Heart right ventricle (tissue), 16 donors: ENCODE measurements around the gene TMEM240. TPM values are rescaled to one million over a fixed set of nuclear protein-coding genes. Genes with fewer than 3 reads are reported as not detected.
"Not testable (repeated sequence)": the region's sequence is repeated elsewhere in the genome, so short reads cannot be mapped to it uniquely, and the experiment has no call there.

Experiments used
- ATAC-seq, 8 donors: fragments of 200-7000 bp; cut with Tn5 transposase; one replicate each; pipeline ENCODE4 v1.9.1; 2020; ENCODE audit warnings: mild to moderate bottlenecking in 8 of 8, moderate library complexity in 8 of 8, moderate number of reproducible peaks in 1 of 8
- DNase-seq, 2 donors: peaks; one replicate each; pipeline ENCODE4 v3.0.0-alpha.2; 2020
- H3K27ac ChIP-seq, 10 donors: fragments of 200-600 bp; sonication (generic) in 2 of 10; one replicate each; pipeline versions ENCODE4 v1.5.0 to v1.8.0; 2020 to 2022; ENCODE audit warnings: mild to moderate bottlenecking in 3 of 10
- H3K27me3 ChIP-seq, 7 donors: fragments of 200-600 bp; one replicate each; pipeline ENCODE4 v1.8.0; 2021 to 2022; ENCODE audit warnings: mild to moderate bottlenecking in 2 of 7
- H3K36me3 ChIP-seq, 9 donors: fragments of 200-600 bp; sonication (generic) in 1 of 9; one replicate each; pipeline versions ENCODE4 v1.5.0 to v1.8.0; 2020 to 2022; ENCODE audit warnings: mild to moderate bottlenecking in 2 of 9
- H3K4me1 ChIP-seq, 9 donors: fragments of 200-600 bp; sonication (generic) in 1 of 9; one replicate each; pipeline versions ENCODE4 v1.5.0 to v1.8.0; 2020 to 2022; ENCODE audit warnings: mild to moderate bottlenecking in 4 of 9
- H3K4me3 ChIP-seq, 10 donors: fragments of 200-600 bp; sonication (generic) in 2 of 10; one replicate each; pipeline versions ENCODE4 v1.5.0 to v1.8.0; 2020 to 2022; ENCODE audit warnings: mild to moderate bottlenecking in 7 of 10, moderate library complexity in 2 of 10
- H3K9me3 ChIP-seq, 11 donors: fragments of 200-600 bp in 10 of 11; sonication (generic) in 2 of 11; one replicate each; pipeline versions ENCODE4 v1.5.0 to v1.8.0; 2013 to 2022; ENCODE audit warnings: mild to moderate bottlenecking in 2 of 11, control low read depth in 1 of 11, moderate library complexity in 1 of 11
- WGBS, 2 donors: extraction: QIAGEN DNeasy Blood & Tissue Kit; methylation state at CpG; one replicate each; pipeline ENCODE4 v1.1.7; 2013; ENCODE audit warnings: inconsistent platforms in 1 of 2; 5-methylcytosine and 5-hydroxymethylcytosine counted together
- intact Hi-C, 10 donors: fragments of 100-400 bp; cut with DNase I; formaldehyde crosslinking; loops; one replicate each; pipeline versions ENCODE4 v1.11.1 to v1.14.2; 2022
- polyA plus RNA-seq, 2 donors: library from polyadenylated mRNA; stranded (reverse); fragments of 200-250 nt; gene quantifications; one replicate each; pipeline ENCODE4 v1.2.3, GENCODE V29; 2013
- total RNA-seq, 10 donors: library from RNA; stranded (reverse); fragmentation: NEBNext Ultra II Directional in 3 of 10; extraction: Animal tissue kit (Norgen Biotek cat#: 25700) in 3 of 10; gene quantifications; one replicate each; pipeline versions ENCODE4 v1.2.1 to v1.2.4, GENCODE V29; 2021 to 2023
- TF ChIP-seq, protein P1 (sequence below), 9 donors: fragments of 200-600 bp; sonication (generic) in 2 of 9; IDR thresholded peaks; one replicate each; pipeline versions ENCODE4 v1.5.0 to v1.8.0; 2021 to 2022; ENCODE audit warnings: antibody characterized with exemption in 9 of 9, mild to moderate bottlenecking in 5 of 9, moderate library complexity in 1 of 9
- donor health status: Arrhythmogenic right ventricular cardiomyopathy.
- donor health status: ischemic (EF 13 %, LVEDD 7.1; RV severe dilation, severe dysfunction).
- donor health status: healthy with polysubstance abuse.
- donor health status: DM: no; HTN: yes; CAD: no.
- donor health status: DM: no; HTN: no; CAD: no.
- donor health status: ischemic (EF 25% LVEDD 6.9; RV normal size, moderate dysfunction).
- donor health status: ischemic (EF 25% LVEDD 5.7; RV mildly dilated, moderate dysfunction).
- donor health status: healthy.
- donor health status: DM: yes; HTN: yes; CAD: no.
- donor health status: Ischemic cardiomyopathy.
- donor health status: ischemic (EF 35%, LVEDD 5.7; RV mildly dilated, moderate dysfunction).
- donor health status: nonischemic (EF 11% LVEDD 7.7; RV severe dilation, severe dysfunction).
- donor health status: DM: yes; HTN: yes; CAD: no.
- donor health status: PGD.
- donor health status: ischemic (EF 29% LVEDD 5.4; RV normal size, mild dysfunction).
- donor health status: nonischemic (EF 23%, LVEDD 6.1; RV moderate dilation, normal function).

The TMEM240 gene
- total and polyA plus RNA-seq, 12 donors = 3.2 to 12.1 (median 3.7) TPM

GRCh38 chr1:1561801-1562470, 21.5 kb upstream of the TMEM240 start:
- TF ChIP-seq, protein P1, sequence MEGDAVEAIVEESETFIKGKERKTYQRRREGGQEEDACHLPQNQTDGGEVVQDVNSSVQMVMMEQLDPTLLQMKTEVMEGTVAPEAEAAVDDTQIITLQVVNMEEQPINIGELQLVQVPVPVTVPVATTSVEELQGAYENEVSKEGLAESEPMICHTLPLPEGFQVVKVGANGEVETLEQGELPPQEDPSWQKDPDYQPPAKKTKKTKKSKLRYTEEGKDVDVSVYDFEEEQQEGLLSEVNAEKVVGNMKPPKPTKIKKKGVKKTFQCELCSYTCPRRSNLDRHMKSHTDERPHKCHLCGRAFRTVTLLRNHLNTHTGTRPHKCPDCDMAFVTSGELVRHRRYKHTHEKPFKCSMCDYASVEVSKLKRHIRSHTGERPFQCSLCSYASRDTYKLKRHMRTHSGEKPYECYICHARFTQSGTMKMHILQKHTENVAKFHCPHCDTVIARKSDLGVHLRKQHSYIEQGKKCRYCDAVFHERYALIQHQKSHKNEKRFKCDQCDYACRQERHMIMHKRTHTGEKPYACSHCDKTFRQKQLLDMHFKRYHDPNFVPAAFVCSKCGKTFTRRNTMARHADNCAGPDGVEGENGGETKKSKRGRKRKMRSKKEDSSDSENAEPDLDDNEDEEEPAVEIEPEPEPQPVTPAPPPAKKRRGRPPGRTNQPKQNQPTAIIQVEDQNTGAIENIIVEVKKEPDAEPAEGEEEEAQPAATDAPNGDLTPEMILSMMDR (IDR thresholded peaks at IDR 0.05) = no peak
- Histone ChIP-seq H3K4me3 (no peak overlapping the region), H3K27ac (no peak overlapping the region), H3K4me1 (peaks cover 0 to 29% (median 20%) of the 10 kb centered on the region in 9 donors), H3K9me3 (no peaks in the 10 kb centered on the region), H3K27me3 (no peaks in the 10 kb centered on the region), H3K36me3 (peaks cover 0 to 76% (median 42%) of the 10 kb centered on the region in 9 donors)
- no peak for DNase-seq
- intact Hi-C loops = no loop called here
- WGBS, 2 donors = 93% methylated on average over 15 of the region's 15 CpGs
- ATAC-seq = peak in 1 of 8 donors; percentile 19

GRCh38 chr1:1560178-1560577, 19.8 kb upstream of the TMEM240 start:
- peaks cover 0 to 64% (median 33%) of the 10 kb centered on the region in 9 donors for H3K36me3 ChIP-seq
- H3K4me1 ChIP-seq = peaks cover 0 to 23% (median 15%) of the 10 kb centered on the region in 9 donors
- no peak for ATAC-seq
- H3K27me3 ChIP-seq = no peaks in the 10 kb centered on the region
- intact Hi-C loops = no loop called here
- WGBS, 2 donors = 91 to 95% methylated on average over 9 of the region's 9 CpGs
- H3K4me3 ChIP-seq = no peak overlapping the region
- TF ChIP-seq, protein P1 (IDR thresholded peaks at IDR 0.05) = no peak
- no peak overlapping the region for H3K27ac ChIP-seq
- no peaks in the 10 kb centered on the region for H3K9me3 ChIP-seq
- DNase-seq = no peak

DNA sequence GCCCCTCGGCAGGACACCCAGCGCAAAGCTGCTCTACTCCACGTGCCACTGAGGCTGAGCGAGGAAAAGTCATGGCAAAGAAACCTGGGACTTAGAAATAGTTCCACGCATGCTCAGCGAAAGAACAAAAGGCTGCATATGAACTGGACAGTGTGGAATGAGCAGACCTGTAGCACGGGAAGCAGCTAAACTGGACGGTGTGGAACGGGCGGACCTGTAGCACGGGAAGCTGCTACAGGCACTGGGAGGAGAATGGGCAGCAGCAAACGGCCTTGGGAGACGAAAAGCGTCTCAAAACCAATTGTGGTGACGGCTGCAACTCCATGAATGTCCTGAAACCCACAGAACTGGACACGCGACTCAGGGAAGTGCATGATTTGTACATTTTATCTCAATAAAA, 18.6 kb upstream of the TMEM240 start:
- no peak overlapping the region for H3K4me3 ChIP-seq
- H3K4me1 ChIP-seq = peaks cover 0 to 30% (median 12%) of the 10 kb centered on the region in 9 donors
- intact Hi-C loops = no loop called here
- no peak for DNase-seq
- peaks cover 0 to 56% (median 27%) of the 10 kb centered on the region in 9 donors for H3K36me3 ChIP-seq
- no peak for ATAC-seq
- 88% methylated on average over 17 of the region's 17 CpGs for WGBS, 2 donors
- TF ChIP-seq, protein P1 (IDR thresholded peaks at IDR 0.05) = no peak
- no peaks in the 10 kb centered on the region for H3K27me3 ChIP-seq
- H3K27ac ChIP-seq = no peak overlapping the region
- H3K9me3 ChIP-seq = no peaks in the 10 kb centered on the region

- DNase-seq (no peak), ATAC-seq (no peak)
- Histone ChIP-seq H3K27me3 (no peaks in the 10 kb centered on the region), H3K36me3 (peaks cover 0 to 51% (median 27%) of the 10 kb centered on the region in 9 donors), H3K4me1 (peaks cover 0 to 25% (median 7%) of the 10 kb centered on the region in 9 donors), H3K9me3 (no peaks in the 10 kb centered on the region), H3K27ac (no peak overlapping the region), H3K4me3 (no peak overlapping the region)
- TF ChIP-seq, protein P1 (IDR thresholded peaks at IDR 0.05) = no peak
- WGBS, 2 donors = 57 to 67% methylated on average over 4 of the region's 4 CpGs
- intact Hi-C loops = no loop called here
Observed at GRCh38 chr1:1558591-1558990, 18.2 kb upstream of the TMEM240 start.

DNA sequence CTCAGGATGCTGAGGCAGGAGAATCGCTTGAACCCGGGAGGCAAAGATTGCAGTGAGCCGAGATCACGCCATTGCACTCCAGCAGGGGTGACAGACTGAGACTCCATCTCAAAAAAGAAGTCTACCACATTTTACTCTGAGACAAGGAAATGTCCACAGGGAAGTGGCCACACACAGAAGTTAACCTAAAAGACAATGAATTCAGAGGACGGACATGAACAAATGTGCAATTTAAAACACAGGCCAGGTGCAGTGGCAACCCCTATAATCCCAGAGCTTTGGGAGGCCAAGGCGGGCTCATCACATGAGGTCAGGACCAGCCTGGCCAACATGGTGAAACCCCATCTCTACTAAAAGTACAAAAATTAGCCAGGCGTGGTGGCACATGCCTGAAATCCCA, 17.3 kb upstream of the TMEM240 start:
- DNase-seq, H3K27me3 ChIP-seq, intact Hi-C loops, H3K9me3 ChIP-seq, H3K4me3 ChIP-seq, ATAC-seq, H3K27ac ChIP-seq: not testable (repeated sequence)
- WGBS, 2 donors = 93 to 94% methylated on average over 7 of the region's 7 CpGs
- Histone ChIP-seq H3K36me3 (peaks cover 0 to 42% (median 21%) of the 10 kb centered on the region in 9 donors), H3K4me1 (peaks cover 0 to 16% (median under 1%) of the 10 kb centered on the region in 9 donors)

DNA sequence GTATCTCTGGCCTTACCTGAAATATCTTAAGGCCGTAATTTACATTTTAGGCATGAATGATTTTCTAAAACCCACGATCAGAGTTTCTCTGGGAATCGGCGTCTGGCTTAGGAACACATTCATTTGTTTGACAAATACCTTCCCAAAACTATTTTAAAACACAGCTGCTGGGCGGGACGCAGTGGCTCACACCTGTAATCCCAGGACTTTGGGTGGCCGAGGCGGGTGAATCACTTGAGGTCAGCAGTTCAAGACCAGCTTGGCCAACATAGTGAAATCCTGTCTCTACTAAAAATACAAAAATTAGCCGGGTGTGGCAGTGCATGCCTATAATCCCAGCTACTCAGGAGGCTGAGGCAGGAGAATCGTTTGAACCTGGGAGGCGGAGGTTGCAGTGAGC, 16.5 kb upstream of the TMEM240 start:
- WGBS, 2 donors = 94 to 96% methylated on average over 11 of the region's 11 CpGs

More for the DNA sequence above, 16.5 kb upstream of the TMEM240 start:
- H3K4me3 ChIP-seq, DNase-seq, H3K27ac ChIP-seq, H3K27me3 ChIP-seq, intact Hi-C loops, H3K9me3 ChIP-seq, ATAC-seq: not testable (repeated sequence)
- Histone ChIP-seq H3K36me3 (peaks cover 0 to 35% (median 13%) of the 10 kb centered on the region in 9 donors), H3K4me1 (peaks cover 0 to 11% (median 0%) of the 10 kb centered on the region in 9 donors)
